Naive B cell (primary cell): ENCODE results near the gene DNAJA2. TPM values are rescaled to one million over a fixed set of nuclear protein-coding genes. Genes with fewer than 3 reads are reported as not detected.
A peak's percentile ranks its signal among the peaks of the same experiment; 100 is the strongest.
"Not testable (repeated sequence)": the region's sequence is repeated elsewhere in the genome, so short reads cannot be mapped to it uniquely, and the experiment has no call there.

ENCODE experiments used
- ATAC-seq, 2 donors: fragments of 150-1000 bp; cut with Tn5 transposase; 2 replicates each; pipeline ENCODE4 v1.10.0; 2021; ENCODE audit warnings: low read depth in 2 of 2, mild to moderate bottlenecking in 2 of 2, moderate library complexity in 2 of 2
- DNase-seq: peaks from one replicate; pipeline ENCODE4 v3.0.0; 2022
- H3K27ac Mint-ChIP-seq, 6 donors: one replicate each; pipeline ENCODE4 v1.8.0; 2020 to 2022; ENCODE audit warnings: mild to moderate bottlenecking in 6 of 6, mixed read lengths in 6 of 6, moderate library complexity in 5 of 6, inconsistent platforms in 2 of 6
- H3K27me3 Mint-ChIP-seq, 3 donors: one replicate each; pipeline ENCODE4 v1.8.0; 2021 to 2022; ENCODE audit warnings: mixed read lengths in 3 of 3, mild to moderate bottlenecking in 1 of 3
- H3K36me3 Mint-ChIP-seq, 2 donors: one replicate each; pipeline ENCODE4 v1.8.0; 2020 to 2022; ENCODE audit warnings: mixed read lengths in 2 of 2, inconsistent platforms in 1 of 2, mild to moderate bottlenecking in 1 of 2
- H3K4me1 Mint-ChIP-seq, 3 donors: one replicate each; pipeline ENCODE4 v1.8.0; 2020 to 2022; ENCODE audit warnings: mixed read lengths in 3 of 3, inconsistent platforms in 1 of 3, mild to moderate bottlenecking in 1 of 3, moderate library complexity in 1 of 3
- H3K4me3 Mint-ChIP-seq, 8 donors: one replicate each; pipeline ENCODE4 v1.8.0; 2020 to 2022; ENCODE audit warnings: mild to moderate bottlenecking in 8 of 8, mixed read lengths in 8 of 8, moderate library complexity in 8 of 8, inconsistent platforms in 2 of 8
- H3K9me3 Mint-ChIP-seq, 7 donors: one replicate each; pipeline ENCODE4 v1.8.0; 2020 to 2022; ENCODE audit warnings: mixed read lengths in 7 of 7, mild to moderate bottlenecking in 5 of 7, inconsistent platforms in 2 of 7, moderate library complexity in 1 of 7
- polyA plus RNA-seq, 6 donors: library from polyadenylated mRNA; unstranded; fragments of 300-500 nt; fragmentation: Illumina TruSeq; gene quantifications; one replicate each; pipeline ENCODE4 v1.2.3, GENCODE V29; 2021; ENCODE audit warnings: low read depth in 6 of 6

DNAJA2 gene
- 10 to 100 TPM; 43.2 to 80.8 (median 63.3) TPM for polyA plus RNA-seq

- ATAC-seq (peak; percentile 87 to 93), DNase-seq (peak; percentile 91)
- Mint-ChIP-seq H3K4me1 (peaks cover 36 to 51% (median 43%) of the 10 kb centered on the region in 3 donors), H3K9me3 (no peaks in the 10 kb centered on the region), H3K27ac (peak within 1 kb of the TSS; percentile 97 to 99 (median 98)), H3K36me3 (peaks cover 0 to 4% of the 10 kb centered on the region in 2 donors), H3K4me3 (peak within 1 kb of the TSS; percentile 84 to 97 (median 95)), H3K27me3 (no peaks in the 10 kb centered on the region)
Observed at GRCh38 chr16:46973207-46973995, at the start of gene DNAJA2. Gene DNAJA2, minus strand, starts transcription at chr16:46973674. Its CDS starts 102 bp downstream, at chr16:46973572.

GRCh38 chr16:47019568-47019967, 46.1 kb upstream of the DNAJA2 start:
- H3K27ac Mint-ChIP-seq = peak overlapping the region in 1 of 6 donors; percentile 91
- DNase-seq = no peak
- no peaks in the 10 kb centered on the region for H3K36me3 Mint-ChIP-seq
- ATAC-seq = no peak
- no peaks in the 10 kb centered on the region for H3K9me3 Mint-ChIP-seq
- H3K4me3 Mint-ChIP-seq = no peak overlapping the region
- H3K27me3 Mint-ChIP-seq = no peaks in the 10 kb centered on the region
- peaks cover 21 to 40% (median 27%) of the 10 kb centered on the region in 3 donors for H3K4me1 Mint-ChIP-seq

GRCh38 chr16:47018223-47018891, 44.9 kb upstream of the DNAJA2 start:
- H3K4me1 Mint-ChIP-seq = peaks cover 21 to 34% (median 23%) of the 10 kb centered on the region in 3 donors
- H3K36me3 Mint-ChIP-seq = no peaks in the 10 kb centered on the region
- no peaks in the 10 kb centered on the region for H3K9me3 Mint-ChIP-seq
- peak overlapping the region in 4 of 8 donors; percentile 5 to 75 (median 34) for H3K4me3 Mint-ChIP-seq
- DNase-seq (peak; percentile 64), ATAC-seq (peak; percentile 98 to 99)
- H3K27ac Mint-ChIP-seq = peak overlapping the region in 5 of 6 donors; percentile 82 to 95 (median 90)
- H3K27me3 Mint-ChIP-seq = no peaks in the 10 kb centered on the region

- Mint-ChIP-seq H3K36me3 (no peaks in the 10 kb centered on the region), H3K27ac (peak overlapping the region in 5 of 6 donors; percentile 34 to 91 (median 80)), H3K27me3 (no peaks in the 10 kb centered on the region), H3K4me1 (peaks cover 21 to 31% (median 23%) of the 10 kb centered on the region in 3 donors), H3K4me3 (peak overlapping the region in 2 of 8 donors; percentile 41 to 59), H3K9me3 (no peaks in the 10 kb centered on the region)
- ATAC-seq = no peak
- DNase-seq = no peak
Observed at GRCh38 chr16:47017636-47018035, 44.2 kb upstream of the DNAJA2 start.

GRCh38 chr16:47016700-47017133, 43.2 kb upstream of the DNAJA2 start:
- H3K9me3 Mint-ChIP-seq = peaks cover 0 to 3% (median 0%) of the 10 kb centered on the region in 7 donors
- H3K4me3 Mint-ChIP-seq = peak overlapping the region in 3 of 8 donors; percentile 14 to 44 (median 25)
- no peaks in the 10 kb centered on the region for H3K36me3 Mint-ChIP-seq
- DNase-seq = no peak
- H3K27me3 Mint-ChIP-seq = no peaks in the 10 kb centered on the region
- peaks cover 21 to 31% (median 23%) of the 10 kb centered on the region in 3 donors for H3K4me1 Mint-ChIP-seq
- peak overlapping the region; percentile 0 to 93 (median 66) for H3K27ac Mint-ChIP-seq
- ATAC-seq = no peak

- no peaks in the 10 kb centered on the region for H3K36me3 Mint-ChIP-seq
Observed at GRCh38 chr16:47013910-47014309, 40.4 kb upstream of the DNAJA2 start.

GRCh38 chr16:47013172-47013571, 39.7 kb upstream of the DNAJA2 start:
- H3K36me3 Mint-ChIP-seq = no peaks in the 10 kb centered on the region
- H3K4me3 Mint-ChIP-seq = no peak overlapping the region
- DNase-seq (no peak), ATAC-seq (no peak)
- peak overlapping the region in 1 of 6 donors; percentile 61 for H3K27ac Mint-ChIP-seq
- peaks cover 0 to 4% (median 0%) of the 10 kb centered on the region in 7 donors for H3K9me3 Mint-ChIP-seq
- no peaks in the 10 kb centered on the region for H3K27me3 Mint-ChIP-seq
- peaks cover 15 to 21% (median 16%) of the 10 kb centered on the region in 3 donors for H3K4me1 Mint-ChIP-seq

More at GRCh38 chr16:47013910-47014309, 40.4 kb upstream of the DNAJA2 start:
- Mint-ChIP-seq H3K27me3 (no peaks in the 10 kb centered on the region), H3K27ac (no peak overlapping the region), H3K4me3 (no peak overlapping the region), H3K4me1 (peaks cover 21 to 29% (median 23%) of the 10 kb centered on the region in 3 donors), H3K9me3 (peaks cover 0 to 4% (median 0%) of the 10 kb centered on the region in 7 donors)
- no peak for ATAC-seq
- DNase-seq = no peak

- not testable (repeated sequence) for DNase-seq
Observed at GRCh38 chr16:47010812-47011211, 37.3 kb upstream of the DNAJA2 start.

GRCh38 chr16:47008612-47009011, 35.1 kb upstream of the DNAJA2 start:
- H3K4me3 Mint-ChIP-seq = no peak overlapping the region
- DNase-seq (no peak), ATAC-seq (no peak)
- no peaks in the 10 kb centered on the region for H3K27me3 Mint-ChIP-seq
- H3K27ac Mint-ChIP-seq = peak overlapping the region in 1 of 6 donors; percentile 84
- no peaks in the 10 kb centered on the region for H3K4me1 Mint-ChIP-seq
- peaks cover 0 to 6% (median 0%) of the 10 kb centered on the region in 7 donors for H3K9me3 Mint-ChIP-seq
- no peaks in the 10 kb centered on the region for H3K36me3 Mint-ChIP-seq

More at GRCh38 chr16:47010812-47011211, 37.3 kb upstream of the DNAJA2 start:
- H3K4me3 Mint-ChIP-seq, H3K9me3 Mint-ChIP-seq, ATAC-seq, H3K27ac Mint-ChIP-seq, H3K27me3 Mint-ChIP-seq, H3K36me3 Mint-ChIP-seq, H3K4me1 Mint-ChIP-seq: not testable (repeated sequence)

GRCh38 chr16:47008174-47008573, 34.7 kb upstream of the DNAJA2 start:
- no peak overlapping the region for H3K4me3 Mint-ChIP-seq
- peaks cover 0 to 6% (median 0%) of the 10 kb centered on the region in 7 donors for H3K9me3 Mint-ChIP-seq
- no peaks in the 10 kb centered on the region for H3K4me1 Mint-ChIP-seq
- H3K36me3 Mint-ChIP-seq = no peaks in the 10 kb centered on the region
- no peak for DNase-seq
- no peaks in the 10 kb centered on the region for H3K27me3 Mint-ChIP-seq
- peak overlapping the region in 1 of 6 donors; percentile 75 for H3K27ac Mint-ChIP-seq
- ATAC-seq = no peak

- Mint-ChIP-seq H3K4me1 (no peaks in the 10 kb centered on the region), H3K9me3 (peaks cover 0 to 2% (median 0%) of the 10 kb centered on the region in 7 donors), H3K36me3 (no peaks in the 10 kb centered on the region), H3K4me3 (no peak overlapping the region), H3K27ac (no peak overlapping the region), H3K27me3 (peaks cover 0 to 5% (median 0%) of the 10 kb centered on the region in 3 donors)
- ATAC-seq = no peak
- no peak for DNase-seq
Observed at GRCh38 chr16:47004652-47005051, 31.2 kb upstream of the DNAJA2 start.

- not testable (repeated sequence) for DNase-seq, H3K27me3 Mint-ChIP-seq, H3K9me3 Mint-ChIP-seq, H3K4me1 Mint-ChIP-seq, H3K36me3 Mint-ChIP-seq, H3K4me3 Mint-ChIP-seq, H3K27ac Mint-ChIP-seq, ATAC-seq
Observed at GRCh38 chr16:47000066-47000465, 26.6 kb upstream of the DNAJA2 start.

GRCh38 chr16:46997844-46998243, 24.4 kb upstream of the DNAJA2 start:
- ATAC-seq (no peak), DNase-seq (no peak)
- Mint-ChIP-seq H3K4me1 (no peaks in the 10 kb centered on the region), H3K9me3 (peaks cover 0 to 4% (median 0%) of the 10 kb centered on the region in 7 donors), H3K36me3 (no peaks in the 10 kb centered on the region), H3K4me3 (no peak overlapping the region), H3K27me3 (peaks cover 0 to 5% (median 3%) of the 10 kb centered on the region in 3 donors), H3K27ac (no peak overlapping the region)
